Kidney epithelial cell (primary cell): ENCODE results near the gene LPAR1. TPM values are rescaled to one million over a fixed set of nuclear protein-coding genes. Genes with fewer than 3 reads are reported as not detected.

Source experiments
- DNase-seq: peaks from one replicate; pipeline ENCODE4 v3.0.0-alpha.2; 2010; ENCODE audit warnings: low read depth
- H3K27me3 ChIP-seq: 2 replicates; pipeline ENCODE4 v1.6.0; 2011; ENCODE audit warnings: low read length; ENCODE audit not compliant: control insufficient read depth, insufficient read depth
- H3K36me3 ChIP-seq: 2 replicates; pipeline ENCODE4 v1.5.1; 2011; ENCODE audit warnings: low read length; ENCODE audit not compliant: control insufficient read depth, insufficient read depth
- H3K4me3 ChIP-seq: 2 replicates; pipeline ENCODE4 v1.5.1; 2011; ENCODE audit warnings: low read depth, mild to moderate bottlenecking, control low read depth, low read length
- CTCF ChIP-seq: IDR thresholded peaks from 2 replicates; pipeline ENCODE4 v1.5.1; 2011; ENCODE audit warnings: mild to moderate bottlenecking, moderate library complexity, low read length, control low read depth, inconsistent platforms; ENCODE audit not compliant: insufficient read depth, poor library complexity, severe bottlenecking
- total RNA-seq: library from RNA; depleted of rRNA; stranded (reverse); fragments of >200 nt; gene quantifications from 2 replicates; pipeline ENCODE4 v1.2.3, GENCODE V29; 2015

LPAR1 gene
- total RNA-seq, 1 donor from 2014 or later, result 6.4 TPM

- H3K27me3 ChIP-seq, result no peaks in the 10 kb centered on the region
- no peak for TF ChIP-seq CTCF
- H3K36me3 ChIP-seq, result no peaks in the 10 kb centered on the region
- DNase-seq, result no peak
- H3K4me3 ChIP-seq, result no peak overlapping the region
These were observed 30.9 kb upstream of the LPAR1 start for GRCh38 chr9:111069183-111069582.

- DNase-seq, result no peak
- Histone ChIP-seq H3K36me3 (no peaks in the 10 kb centered on the region), H3K4me3 (no peak overlapping the region), H3K27me3 (no peaks in the 10 kb centered on the region)
- no peak for TF ChIP-seq CTCF
These were observed 30.5 kb upstream of the LPAR1 start for GRCh38 chr9:111068771-111069170.

- H3K27me3 ChIP-seq, result no peaks in the 10 kb centered on the region
- no peak for TF ChIP-seq CTCF
- no peak for DNase-seq
- H3K4me3 ChIP-seq, result no peak overlapping the region
- H3K36me3 ChIP-seq, result no peaks in the 10 kb centered on the region
These were observed 30.1 kb upstream of the LPAR1 start for GRCh38 chr9:111068383-111068730.

- TF ChIP-seq CTCF, result no peak
- Histone ChIP-seq H3K4me3 (no peak overlapping the region), H3K36me3 (no peaks in the 10 kb centered on the region), H3K27me3 (no peaks in the 10 kb centered on the region)
- DNase-seq, result no peak
These were observed 28.2 kb upstream of the LPAR1 start for GRCh38 chr9:111066468-111066867.

GRCh38 chr9:111065414-111065813, 27.1 kb upstream of the LPAR1 start:
- Histone ChIP-seq H3K4me3 (no peak overlapping the region), H3K27me3 (no peaks in the 10 kb centered on the region), H3K36me3 (no peaks in the 10 kb centered on the region)
- no peak for TF ChIP-seq CTCF
- DNase-seq, result no peak

- TF ChIP-seq CTCF, result no peak
- Histone ChIP-seq H3K4me3 (no peak overlapping the region), H3K27me3 (no peaks in the 10 kb centered on the region), H3K36me3 (no peaks in the 10 kb centered on the region)
- DNase-seq, result no peak
These were observed 26.0 kb upstream of the LPAR1 start for GRCh38 chr9:111064160-111064837.
